ENCODE results near the gene ZNF507. TPM values are rescaled to one million over a fixed set of nuclear protein-coding genes. Genes with fewer than 3 reads are reported as not detected.
A peak's percentile ranks its signal among the peaks of the same experiment; 100 is the strongest.

Gene ZNF507
- total RNA-seq, 1 donor from 2014 or later: 22.4 TPM

DNA sequence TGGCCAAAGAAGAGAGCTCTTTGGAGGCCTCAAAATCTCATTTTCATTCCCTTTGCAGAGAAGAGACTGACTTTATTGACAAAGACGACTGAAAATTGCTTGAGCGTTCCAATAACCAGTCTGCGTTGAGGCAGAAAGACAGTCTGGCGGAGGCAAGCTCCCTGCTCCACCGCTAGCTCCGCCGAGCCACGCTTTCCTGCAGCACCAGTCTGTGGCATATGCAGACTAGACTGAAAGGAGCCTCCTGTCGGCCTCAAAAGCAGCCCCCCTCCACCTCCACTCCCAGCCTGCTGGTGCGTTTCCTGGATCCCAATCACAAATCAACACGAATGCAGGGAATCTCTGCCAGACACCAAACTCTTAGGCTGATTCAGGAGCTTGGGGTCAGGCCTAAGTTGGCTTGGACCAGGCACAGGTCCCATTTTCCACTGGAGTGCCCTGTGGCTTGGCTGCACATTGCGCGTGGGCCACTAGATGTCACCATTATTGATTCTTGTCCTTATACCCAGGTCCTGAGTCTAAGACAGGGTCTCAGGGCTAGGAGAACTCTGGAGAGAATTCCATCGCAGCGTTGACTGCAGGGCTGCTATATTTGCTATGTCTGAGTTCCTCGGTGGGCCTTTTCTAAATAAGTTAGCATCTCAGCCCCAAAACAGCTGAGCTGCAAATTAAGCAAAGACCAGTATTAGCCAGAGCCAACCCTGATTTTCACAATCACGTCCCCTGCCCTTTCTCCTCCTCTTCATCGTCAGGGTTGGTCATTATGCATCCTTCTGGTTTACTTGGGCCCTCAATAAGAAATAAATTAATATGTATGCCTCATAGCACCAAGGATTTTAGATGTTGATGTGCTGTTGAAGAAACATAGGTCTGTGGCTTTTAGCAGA is 5.2 kb upstream of the ZNF507 start:
- peak; percentile 68 for DNase-seq (ENCODE audit: low spot score)
- no peak for TF ChIP-seq EZH2phosphoT487 (IDR thresholded peaks at IDR 0.05)
- TF ChIP-seq, protein P1, sequence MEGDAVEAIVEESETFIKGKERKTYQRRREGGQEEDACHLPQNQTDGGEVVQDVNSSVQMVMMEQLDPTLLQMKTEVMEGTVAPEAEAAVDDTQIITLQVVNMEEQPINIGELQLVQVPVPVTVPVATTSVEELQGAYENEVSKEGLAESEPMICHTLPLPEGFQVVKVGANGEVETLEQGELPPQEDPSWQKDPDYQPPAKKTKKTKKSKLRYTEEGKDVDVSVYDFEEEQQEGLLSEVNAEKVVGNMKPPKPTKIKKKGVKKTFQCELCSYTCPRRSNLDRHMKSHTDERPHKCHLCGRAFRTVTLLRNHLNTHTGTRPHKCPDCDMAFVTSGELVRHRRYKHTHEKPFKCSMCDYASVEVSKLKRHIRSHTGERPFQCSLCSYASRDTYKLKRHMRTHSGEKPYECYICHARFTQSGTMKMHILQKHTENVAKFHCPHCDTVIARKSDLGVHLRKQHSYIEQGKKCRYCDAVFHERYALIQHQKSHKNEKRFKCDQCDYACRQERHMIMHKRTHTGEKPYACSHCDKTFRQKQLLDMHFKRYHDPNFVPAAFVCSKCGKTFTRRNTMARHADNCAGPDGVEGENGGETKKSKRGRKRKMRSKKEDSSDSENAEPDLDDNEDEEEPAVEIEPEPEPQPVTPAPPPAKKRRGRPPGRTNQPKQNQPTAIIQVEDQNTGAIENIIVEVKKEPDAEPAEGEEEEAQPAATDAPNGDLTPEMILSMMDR (IDR thresholded peaks at IDR 0.05): peak; percentile 64
- Histone ChIP-seq H3K4me1 (no peaks in the 10 kb centered on the region), H3K27me3 (no peaks in the 10 kb centered on the region), H3F3A (ENCODE audit: low read depth) (no peaks in the 10 kb centered on the region), H3K9me3 (ENCODE audit: low read depth) (no peaks in the 10 kb centered on the region), H4K20me1 (ENCODE audit: low read depth) (no peaks in the 10 kb centered on the region), H3K4me3 (no peak overlapping the region), H3K79me2 (ENCODE audit: low read depth) (no peaks in the 10 kb centered on the region), H3K9ac (no peak overlapping the region), H2AFZ (replicated peaks) (peak overlapping the region; percentile 77), H3K4me2 (no peak overlapping the region), H3K27ac (no peak overlapping the region), H3K36me3 (no peaks in the 10 kb centered on the region)
- Mint-ChIP-seq H3K9me3 (peaks cover 5% of the 10 kb centered on the region), H3K4me1 (peaks cover 6% of the 10 kb centered on the region), H3K27me3 (ENCODE audit: insufficient read depth, low read depth) (peaks cover 6% of the 10 kb centered on the region), H3K36me3 (no peaks in the 10 kb centered on the region), H3K27ac (no peak overlapping the region), H3K4me3 (no peak overlapping the region)

DNA sequence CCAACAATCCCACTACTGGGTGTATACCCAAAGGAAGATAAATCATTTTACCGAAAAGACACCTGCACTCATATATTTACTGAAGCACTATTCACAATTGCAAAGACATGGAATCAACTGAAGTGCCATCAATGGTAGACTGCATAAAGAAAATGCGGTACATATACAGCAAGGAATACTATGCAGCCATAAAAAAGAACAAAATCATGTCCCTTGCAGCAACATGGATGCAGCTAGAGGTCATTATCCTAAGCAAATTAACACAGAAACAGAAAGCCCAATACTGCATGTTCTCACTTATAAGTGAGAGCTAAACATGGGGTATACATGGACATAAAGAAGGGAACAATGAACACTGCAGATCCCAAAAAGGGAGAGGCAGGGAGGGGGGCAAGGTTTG is 2.7 kb upstream of the ZNF507 start:
- Mint-ChIP-seq H3K9me3 (peaks cover 5% of the 10 kb centered on the region), H3K36me3 (no peaks in the 10 kb centered on the region), H3K4me1 (peaks cover 16% of the 10 kb centered on the region), H3K27ac (no peak overlapping the region), H3K4me3 (no peak overlapping the region), H3K27me3 (ENCODE audit: insufficient read depth, low read depth) (peaks cover 3% of the 10 kb centered on the region)
- no peak overlapping the region for H3K4me2 ChIP-seq
- H3F3A ChIP-seq (ENCODE audit: low read depth): no peaks in the 10 kb centered on the region
- H3K36me3 ChIP-seq: peaks cover 1% of the 10 kb centered on the region
- TF ChIP-seq, protein P1 (IDR thresholded peaks at IDR 0.05): no peak
- TF ChIP-seq EZH2 (IDR thresholded peaks at IDR 0.05): no peak
- TF ChIP-seq EZH2phosphoT487 (IDR thresholded peaks at IDR 0.05): no peak
- H3K79me2 ChIP-seq (ENCODE audit: low read depth): peaks cover 21% of the 10 kb centered on the region
- no peak for DNase-seq (ENCODE audit: low spot score)
- no peaks in the 10 kb centered on the region for H4K20me1 ChIP-seq (ENCODE audit: low read depth)
- no peaks in the 10 kb centered on the region for H3K9me3 ChIP-seq (ENCODE audit: low read depth)
- H3K4me3 ChIP-seq: no peak overlapping the region
- H3K9ac ChIP-seq: no peak overlapping the region
- no peak overlapping the region for H2AFZ ChIP-seq (replicated peaks)
- no peak overlapping the region for H3K27ac ChIP-seq
- H3K27me3 ChIP-seq: no peaks in the 10 kb centered on the region
- peaks cover 9% of the 10 kb centered on the region for H3K4me1 ChIP-seq

- Histone ChIP-seq H3K79me2 (ENCODE audit: low read depth) (peaks cover 31% of the 10 kb centered on the region), H3K4me1 (peaks cover 9% of the 10 kb centered on the region), H3K9me3 (ENCODE audit: low read depth) (no peaks in the 10 kb centered on the region), H3K27ac (no peak overlapping the region), H2AFZ (replicated peaks) (peak overlapping the region; percentile 28), H3K36me3 (peaks cover 11% of the 10 kb centered on the region), H3K9ac (no peak overlapping the region), H3K4me3 (no peak overlapping the region), H3K4me2 (no peak overlapping the region), H4K20me1 (ENCODE audit: low read depth) (no peaks in the 10 kb centered on the region), H3K27me3 (no peaks in the 10 kb centered on the region), H3F3A (ENCODE audit: low read depth) (no peaks in the 10 kb centered on the region)
- Mint-ChIP-seq H3K4me1 (peaks cover 15% of the 10 kb centered on the region), H3K27me3 (ENCODE audit: insufficient read depth, low read depth) (peaks cover 1% of the 10 kb centered on the region), H3K27ac (no peak overlapping the region), H3K9me3 (peaks cover 5% of the 10 kb centered on the region), H3K36me3 (peaks cover 1% of the 10 kb centered on the region), H3K4me3 (peak overlapping the region; percentile 14)
- DNase-seq (ENCODE audit: low spot score): no peak
- TF ChIP-seq, protein P1 (IDR thresholded peaks at IDR 0.05): no peak
- no peak for TF ChIP-seq EZH2 (IDR thresholded peaks at IDR 0.05)
- no peak for TF ChIP-seq EZH2phosphoT487 (IDR thresholded peaks at IDR 0.05)
Observed at GRCh38 chr19:32343550-32344262, 1.7 kb upstream of the ZNF507 start.
